ENCODE results near the gene CRTAC1.
A peak's percentile ranks its signal among the peaks of the same experiment; 100 is the strongest.
"Not testable (repeated sequence)": the region's sequence is repeated elsewhere in the genome, so short reads cannot be mapped to it uniquely, and the experiment has no call there.

CRTAC1 gene

DNA sequence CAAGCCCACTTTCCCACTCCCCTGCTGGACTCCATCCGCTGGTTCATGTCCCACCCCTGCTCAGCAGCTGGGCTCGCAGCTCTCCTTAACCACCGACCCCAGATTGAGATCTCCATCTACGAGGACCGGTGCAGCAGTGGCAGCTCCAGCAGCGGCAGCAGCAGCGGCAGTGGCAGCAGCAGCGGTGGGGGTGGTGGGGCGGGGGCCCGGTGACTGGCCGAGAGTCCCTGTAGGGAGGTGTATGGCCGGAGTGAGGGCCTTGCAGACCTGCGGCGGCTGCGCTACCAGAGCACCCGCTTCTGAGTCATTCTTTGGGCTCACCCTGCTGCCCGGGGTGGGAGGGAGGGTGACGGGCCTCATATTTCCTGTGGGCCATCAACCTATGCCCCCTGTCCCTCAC, 164.9 kb downstream of the CRTAC1 start:
- no peak for DNase-seq

GRCh38 chr10:97863808-97864207, 166.6 kb downstream of the CRTAC1 start:
- no peak for DNase-seq

DNA sequence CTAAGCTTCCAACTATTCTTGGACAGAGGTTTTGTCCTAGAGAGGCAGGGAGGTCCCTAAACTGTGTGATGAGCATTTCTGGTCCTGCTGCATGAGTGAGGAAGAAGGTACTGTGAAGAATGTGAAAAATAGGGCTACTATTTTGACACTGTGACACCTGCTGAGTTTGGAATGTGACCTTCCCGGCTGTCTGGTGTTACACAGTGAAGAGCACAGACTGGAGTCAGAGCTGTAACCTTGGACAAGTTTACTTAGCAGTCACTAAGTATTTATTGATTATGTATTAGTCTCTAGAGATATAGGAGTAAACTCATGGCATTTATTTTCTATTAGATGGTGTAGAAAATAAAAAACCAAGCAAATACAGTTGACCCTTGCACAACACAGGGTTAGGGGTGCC, 168.5 kb downstream of the CRTAC1 start:
- no peak for DNase-seq

DNA sequence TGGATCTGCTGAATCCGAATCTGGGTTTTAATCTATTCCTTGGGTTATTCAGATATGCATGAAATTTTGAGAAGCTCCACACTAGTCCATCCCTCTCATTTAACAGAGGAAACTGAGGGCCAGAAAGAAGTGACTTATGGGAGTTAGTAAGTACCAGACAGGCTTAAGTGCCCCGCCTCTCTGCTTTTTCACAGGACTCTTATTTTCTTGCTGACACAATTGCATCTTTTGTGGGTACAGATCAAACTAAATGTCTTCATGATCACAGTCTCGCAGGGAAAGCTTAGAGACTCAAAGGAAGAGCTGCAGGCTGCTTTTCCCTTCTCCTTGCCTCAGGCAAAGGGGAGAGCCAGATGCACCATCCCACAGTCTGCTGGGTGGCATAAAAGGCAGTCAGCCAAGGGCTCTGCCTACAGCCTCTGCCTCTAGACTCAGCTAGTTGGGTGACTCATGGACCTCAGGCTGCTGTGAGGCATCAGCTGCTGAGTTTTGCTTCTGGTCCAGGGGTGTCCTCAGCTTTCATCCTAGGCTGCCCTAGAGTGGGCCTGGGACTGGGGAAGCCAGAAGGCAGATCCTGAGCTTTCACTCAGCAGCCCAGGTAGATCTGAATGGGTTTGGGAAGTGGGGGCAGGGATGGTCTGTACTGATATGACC, 169.2 kb downstream of the CRTAC1 start:
- DNase-seq, result no peak

- no peak for DNase-seq
These were observed 172.4 kb downstream of the CRTAC1 start for GRCh38 chr10:97858001-97858439.

- DNase-seq, result no peak
These were observed 175.7 kb downstream of the CRTAC1 start for GRCh38 chr10:97854743-97855142.

- no peak for DNase-seq
These were observed 177.5 kb downstream of the CRTAC1 start for GRCh38 chr10:97852840-97853405.

DNA sequence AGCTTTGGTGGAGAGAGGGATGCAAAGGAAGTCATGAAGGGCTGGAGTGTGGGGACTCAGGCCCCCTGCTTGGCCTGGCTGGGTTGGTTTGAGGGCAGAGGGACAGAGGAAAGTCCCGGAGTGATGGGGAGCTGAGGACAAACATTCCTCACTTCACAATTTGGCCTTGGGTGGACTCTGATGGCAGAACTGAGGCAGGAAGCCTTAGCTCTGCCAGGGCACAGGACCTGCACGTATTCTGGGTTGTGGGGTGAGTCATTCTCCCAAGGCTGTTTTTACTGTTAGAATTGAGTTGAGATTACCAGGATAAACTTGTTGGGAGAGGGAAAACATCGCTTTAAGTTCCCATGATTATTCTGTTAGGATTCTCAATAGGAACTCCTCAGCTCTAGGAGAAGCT, 178.1 kb downstream of the CRTAC1 start:
- DNase-seq, result no peak

GRCh38 chr10:97851341-97852001, 178.9 kb downstream of the CRTAC1 start:
- no peak for DNase-seq

DNA sequence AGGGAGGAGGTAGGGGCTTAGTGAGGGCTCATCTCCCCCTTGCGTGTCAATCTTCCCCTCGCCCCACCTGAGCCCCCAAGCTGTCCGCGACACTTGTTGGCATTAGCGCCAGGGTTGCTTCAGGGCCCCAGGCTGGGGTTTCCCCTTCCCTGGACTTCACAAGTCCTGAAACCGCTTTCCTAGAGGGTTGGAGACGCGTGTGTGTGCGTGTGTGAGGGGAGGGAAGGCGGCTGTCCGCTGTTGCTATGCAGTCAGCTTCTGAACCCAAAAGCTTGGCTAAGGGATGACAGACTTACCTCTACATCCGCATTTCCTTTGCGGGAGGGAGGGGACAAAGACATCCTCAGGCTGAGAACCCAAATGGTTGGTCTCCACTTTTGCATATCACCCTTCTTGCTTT, 180.0 kb downstream of the CRTAC1 start:
- DNase-seq, result peak in 1 of 2 experiments; percentile 26

DNA sequence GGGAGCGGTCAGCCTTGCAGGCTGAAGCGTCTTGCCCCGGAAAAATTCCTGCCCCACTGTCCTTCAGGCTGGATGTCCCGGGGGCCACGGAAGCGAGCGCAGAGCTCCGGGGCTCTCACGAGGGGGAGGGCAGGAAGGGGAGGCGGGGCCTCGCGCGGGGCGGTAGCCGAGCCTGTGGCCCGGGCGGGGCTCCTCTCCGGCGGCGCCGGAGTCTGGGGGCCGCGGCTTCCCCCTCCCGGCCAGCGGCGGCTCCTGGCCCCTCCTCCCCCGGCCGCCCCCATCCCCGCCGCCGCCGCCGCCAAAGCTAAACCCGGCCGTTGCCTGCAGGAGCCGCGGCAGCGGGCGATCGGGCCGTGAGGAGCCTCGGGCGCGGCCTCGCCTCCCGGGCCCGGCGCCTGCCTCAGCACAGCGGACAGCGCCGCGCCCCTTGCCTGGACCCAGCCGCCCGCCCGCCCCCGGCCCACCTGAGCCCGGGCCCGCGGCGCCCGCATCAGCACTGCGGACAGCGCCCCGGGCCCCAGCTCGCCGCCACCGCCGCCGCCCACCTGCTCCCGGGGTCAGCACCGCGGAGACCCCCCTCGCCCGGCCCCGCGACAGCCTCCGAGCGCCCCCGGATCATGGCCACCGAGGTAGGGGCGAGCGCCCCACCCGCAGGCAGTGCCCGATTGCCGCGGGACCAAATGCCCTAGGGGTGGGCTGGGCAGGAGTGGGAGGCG, 180.6 kb downstream of the CRTAC1 start, which contains the start of gene GOLGA7B:
GOLGA7B (plus strand) TSS at position 157 of the 716 bp plus-strand sequence; CDS start at position 618, 461 bp downstream.
- peak in 1 of 2 experiments; percentile 39 for DNase-seq

GRCh38 chr10:97849103-97849686, 181.2 kb downstream of the CRTAC1 start:
- peak; percentile 77 for DNase-seq

- no peak for DNase-seq
These were observed 185.7 kb downstream of the CRTAC1 start for GRCh38 chr10:97844678-97845077.

GRCh38 chr10:97843972-97844371, 186.4 kb downstream of the CRTAC1 start:
- DNase-seq, result not testable (repeated sequence)

- DNase-seq, result peak; percentile 91 to 94
These were observed 187.1 kb downstream of the CRTAC1 start for GRCh38 chr10:97843281-97843671.

DNA sequence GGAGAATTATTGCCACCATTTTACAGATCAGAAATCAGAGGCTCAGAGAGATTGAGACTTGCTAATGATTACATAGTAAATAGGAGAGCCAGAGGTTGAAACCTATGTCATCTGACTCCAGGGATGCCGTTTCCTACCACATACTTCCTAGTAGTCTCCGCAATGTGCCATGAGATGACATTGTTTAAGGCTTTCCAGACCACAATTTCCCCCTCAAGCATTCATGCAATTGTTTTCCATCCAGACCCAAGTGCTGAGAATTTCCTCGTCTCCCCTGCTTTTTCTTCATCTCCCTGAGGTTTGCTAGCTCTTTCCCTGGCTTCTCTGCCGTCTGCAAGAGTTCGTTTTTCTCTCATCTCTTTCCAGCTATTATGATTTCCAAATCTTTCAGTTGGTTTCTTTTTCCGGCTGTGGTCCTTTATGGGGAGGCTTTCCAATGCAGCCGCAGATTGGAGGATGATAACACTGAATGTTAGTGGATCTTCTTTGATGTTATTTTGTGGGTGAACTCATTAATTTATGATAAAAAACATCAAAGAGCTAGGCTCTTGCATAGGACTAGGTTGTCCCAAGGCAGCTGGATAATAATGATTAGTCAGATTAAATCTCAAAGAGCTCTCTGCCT, 187.7 kb downstream of the CRTAC1 start:
- peak in 1 of 2 experiments; percentile 22 for DNase-seq

- DNase-seq, result not testable (repeated sequence)
These were observed 188.3 kb downstream of the CRTAC1 start for GRCh38 chr10:97842114-97842513.

DNA sequence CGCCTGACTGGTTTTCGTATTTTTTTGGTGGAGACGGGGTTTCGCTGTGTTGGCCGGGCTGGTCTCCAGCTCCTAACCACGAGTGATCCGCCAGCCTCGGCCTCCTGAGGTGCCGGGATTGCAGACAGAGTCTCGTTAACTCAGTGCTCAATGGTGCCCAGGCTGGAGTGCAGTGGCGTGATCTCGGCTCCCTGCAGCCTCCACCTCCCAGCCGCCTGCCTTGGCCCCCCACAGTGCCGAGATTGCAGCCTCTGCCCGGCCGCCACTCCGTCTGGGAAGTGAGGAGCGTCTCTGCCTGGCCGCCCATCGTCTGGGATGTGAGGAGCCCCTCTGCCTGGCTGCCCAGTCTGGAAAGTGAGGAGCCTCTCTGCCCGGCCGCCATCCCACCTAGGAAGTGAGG, 189.3 kb downstream of the CRTAC1 start:
- not testable (repeated sequence) for DNase-seq

- DNase-seq, result no peak
These were observed 192.3 kb downstream of the CRTAC1 start for GRCh38 chr10:97838091-97838490.

- no peak for DNase-seq
These were observed 194.0 kb downstream of the CRTAC1 start for GRCh38 chr10:97836446-97836845.

DNA sequence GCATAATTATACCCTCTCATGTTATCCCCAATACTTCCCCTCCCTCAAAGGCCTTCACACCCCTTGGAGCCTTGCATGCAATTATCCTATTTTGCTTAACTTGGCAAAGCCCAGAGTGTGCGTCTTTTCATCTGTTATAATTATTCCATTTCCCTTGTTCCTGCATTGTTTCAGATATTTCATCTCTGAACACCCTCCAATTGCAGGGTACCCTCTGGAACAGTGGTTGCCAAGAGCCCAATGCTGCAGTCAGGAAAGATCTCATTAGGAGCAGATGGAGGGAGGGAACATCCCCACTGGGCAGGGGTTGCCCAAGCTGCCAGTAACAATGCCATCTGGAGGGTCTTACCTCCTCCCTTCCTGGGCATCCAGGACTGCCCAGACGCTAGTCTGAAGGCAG, 199.2 kb downstream of the CRTAC1 start:
- DNase-seq, result no peak

DNA sequence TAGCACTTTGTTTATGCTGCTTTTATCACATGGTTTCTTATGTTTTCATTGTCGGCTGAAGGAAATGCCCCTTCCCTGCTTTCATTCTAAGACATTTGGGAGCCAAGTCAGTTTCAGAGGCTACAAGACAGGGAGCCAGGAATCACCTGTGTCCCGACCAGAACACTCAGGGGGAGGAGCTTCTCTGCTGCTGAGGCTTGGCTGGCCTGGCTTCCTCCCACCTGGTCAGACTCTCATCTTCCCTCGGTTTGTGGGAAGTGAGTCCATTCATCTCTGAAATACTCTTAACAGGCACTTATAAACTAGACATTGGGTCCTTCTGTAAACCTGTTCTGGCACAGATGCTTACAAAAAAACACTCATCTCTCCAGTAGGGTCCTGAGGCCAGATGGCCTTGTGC, 200.4 kb downstream of the CRTAC1 start:
- DNase-seq, result no peak

DNA sequence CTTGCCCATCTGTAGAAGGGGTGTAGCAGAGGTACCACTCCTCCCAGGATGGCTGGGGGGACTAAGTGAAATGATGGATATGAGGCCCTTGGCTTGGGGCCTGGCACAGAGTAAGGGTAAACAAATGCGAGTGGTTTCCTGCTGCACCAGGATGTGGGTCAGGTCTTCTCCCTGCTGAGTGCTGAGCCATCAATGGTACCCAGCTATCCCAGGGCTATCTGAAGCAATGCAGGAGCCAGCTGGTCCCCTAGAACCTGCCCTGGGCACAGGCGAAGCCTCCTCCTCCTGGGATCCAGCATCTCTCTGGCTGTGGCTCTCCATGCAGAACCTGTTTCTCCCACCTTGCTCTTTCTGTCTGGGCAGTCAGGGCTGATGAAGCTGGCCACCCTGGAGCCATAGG, 201.7 kb downstream of the CRTAC1 start:
- DNase-seq, result no peak
